H1 (cell line): ENCODE results near the gene MORN4. TPM values are rescaled to one million over a fixed set of nuclear protein-coding genes. Genes with fewer than 3 reads are reported as not detected.

Source experiments
- CTCF ChIA-PET: fragments of 300-600 bp; sonication (Branson Sonifier 250); formaldehyde crosslinking; loops from one replicate; lab custom pipeline; 2021; ENCODE audit not compliant: partially characterized antibody; lab: Charles Lee
- POLR2A ChIA-PET: fragments of 300-600 bp; sonication (Branson Sonifier 250); formaldehyde crosslinking; loops from one replicate; lab custom pipeline; 2021; ENCODE audit warnings: inconsistent platforms; ENCODE audit not compliant: partially characterized antibody; lab: Charles Lee
- DNase-seq, 2 experiments: peaks; one replicate each; pipeline versions ENCODE4 v3.0.0 to v3.0.0-alpha.2; 2010 to 2022; ENCODE audit warnings: low spot score in 2 of 2, low read depth in 1 of 2, mixed read lengths in 1 of 2
- FAIRE-seq: peaks from 2 replicates; lab custom pipeline; 2011; peaks lifted over from hg19 to GRCh38; lab: Jason Lieb, UNC
- H2AFZ ChIP-seq: 2 replicates; pipeline ENCODE4 v1.8.1; 2012; ENCODE audit warnings: low read length, inconsistent platforms
- H2AK5ac ChIP-seq: 2 replicates; pipeline ENCODE4 v1.6.1; 2013; ENCODE audit warnings: low read depth, low read length
- H2BK120ac ChIP-seq: replicated peaks from 2 replicates; pipeline ENCODE3; 2013; ENCODE audit warnings: low read depth, low read length, inconsistent platforms
- H2BK12ac ChIP-seq: 2 replicates; pipeline ENCODE4 v1.6.1; 2013; ENCODE audit warnings: low read depth, low read length
- H2BK15ac ChIP-seq: 2 replicates; pipeline ENCODE4 v1.6.1; 2013; ENCODE audit warnings: low read length
- H2BK20ac ChIP-seq: 2 replicates; pipeline ENCODE4 v1.6.1; 2013; ENCODE audit warnings: low read length
- H2BK5ac ChIP-seq: 2 replicates; pipeline ENCODE4 v1.6.1; 2013; ENCODE audit warnings: low read depth, low read length
- H3K14ac ChIP-seq: 2 replicates; pipeline ENCODE4 v1.6.1; 2013; ENCODE audit warnings: inconsistent platforms; ENCODE audit not compliant: insufficient read length
- H3K18ac ChIP-seq: 2 replicates; pipeline ENCODE4 v1.6.1; 2013; ENCODE audit warnings: low read length; ENCODE audit errors: extremely low read depth
- H3K23ac ChIP-seq: 2 replicates; pipeline ENCODE4 v1.6.1; 2013; ENCODE audit warnings: inconsistent platforms; ENCODE audit not compliant: insufficient read length
- H3K23me2 ChIP-seq: 2 replicates; pipeline ENCODE4 v1.6.1; 2013; ENCODE audit warnings: low read depth, low read length
- H3K27ac ChIP-seq: 2 replicates; pipeline ENCODE4 v1.6.1; 2011; ENCODE audit warnings: low read depth, low read length, inconsistent platforms
- H3K27me3 ChIP-seq, 4 experiments: replicated peaks in 1 of 4; 1 replicate in 1 of 4; 2 replicates in 3 of 4; pipeline versions ENCODE4 v1.6.1 to v1.8.1; 2011 to 2013; ENCODE audit warnings: low read length in 3 of 4, mild to moderate bottlenecking in 3 of 4, inconsistent platforms in 2 of 4, mixed read lengths in 2 of 4, moderate library complexity in 1 of 4; ENCODE audit not compliant: control insufficient read depth in 3 of 4, insufficient read depth in 3 of 4; ENCODE audit errors: extremely low read depth in 1 of 4
- H3K36me3 ChIP-seq, 4 experiments: 2 replicates each; pipeline versions ENCODE4 v1.6.1 to v1.8.1; 2011 to 2013; ENCODE audit warnings: mild to moderate bottlenecking in 4 of 4, low read length in 3 of 4, moderate library complexity in 2 of 4, control low read depth in 1 of 4, inconsistent platforms in 1 of 4; ENCODE audit not compliant: insufficient read depth in 4 of 4, control insufficient read depth in 2 of 4
- H3K4ac ChIP-seq: replicated peaks from 2 replicates; pipeline ENCODE3; 2013; ENCODE audit warnings: low read length, low read depth, mixed read lengths, inconsistent platforms; ENCODE audit not compliant: insufficient read length
- H3K4me1 ChIP-seq, 4 experiments: replicated peaks in 1 of 4; 1 replicate in 1 of 4; 2 replicates in 3 of 4; pipeline versions ENCODE4 v1.6.1 to v1.8.1; 2011 to 2013; ENCODE audit warnings: low read length in 3 of 4, inconsistent platforms in 2 of 4, mixed read lengths in 1 of 4; ENCODE audit not compliant: insufficient read depth in 4 of 4, control insufficient read depth in 3 of 4
- H3K4me2 ChIP-seq, 2 experiments: 2 replicates each; pipeline versions ENCODE4 v1.6.1 to v1.8.1; 2011 to 2013; ENCODE audit warnings: low read depth in 2 of 2, low read length in 2 of 2, control low read depth in 1 of 2, inconsistent platforms in 1 of 2, mild to moderate bottlenecking in 1 of 2; ENCODE audit not compliant: insufficient read depth in 1 of 2
- H3K4me3 ChIP-seq, 4 experiments: fragments of 200-600, 300-600 bp in 1 of 4; sonication (generic), shearing (Covaris generic), sonication (Bioruptor Twin) in 1 of 4; 2 replicates each; pipeline versions ENCODE4 v1.5.1 to v1.8.1; 2011 to 2016; ENCODE audit warnings: low read length in 4 of 4, low read depth in 3 of 4, control low read depth in 2 of 4, inconsistent platforms in 2 of 4, mild to moderate bottlenecking in 2 of 4, mixed read lengths in 1 of 4, moderate library complexity in 1 of 4; ENCODE audit not compliant: insufficient read depth in 2 of 4; ENCODE audit errors: extremely low read depth in 1 of 4
- H3K56ac ChIP-seq: replicated peaks from 2 replicates; pipeline ENCODE3; 2013; ENCODE audit warnings: low read depth, mild to moderate bottlenecking, mixed read lengths, low read length, inconsistent platforms; ENCODE audit not compliant: insufficient read length
- H3K79me1 ChIP-seq: 2 replicates; pipeline ENCODE4 v1.6.1; 2013; ENCODE audit warnings: low read depth, low read length, control low read depth
- H3K79me2 ChIP-seq, 2 experiments: 2 replicates each; pipeline versions ENCODE4 v1.6.1 to v1.8.1; 2012 to 2013; ENCODE audit warnings: low read length in 2 of 2, mild to moderate bottlenecking in 2 of 2, inconsistent platforms in 1 of 2; ENCODE audit not compliant: insufficient read depth in 2 of 2, control insufficient read depth in 1 of 2
- H3K9ac ChIP-seq, 4 experiments: replicated peaks in 1 of 4; 1 replicate in 1 of 4; 2 replicates in 3 of 4; pipeline versions ENCODE4 v1.6.1 to v1.8.1; 2011 to 2013; ENCODE audit warnings: low read depth in 3 of 4, low read length in 3 of 4, control low read depth in 2 of 4, mild to moderate bottlenecking in 2 of 4, moderate library complexity in 2 of 4, inconsistent platforms in 1 of 4; ENCODE audit errors: extremely low read depth in 1 of 4
- H3K9me3 ChIP-seq, 2 experiments: 2 replicates each; pipeline versions ENCODE4 v1.6.1 to v1.8.1; 2012 to 2013; ENCODE audit warnings: mild to moderate bottlenecking in 2 of 2, moderate library complexity in 2 of 2, control low read depth in 1 of 2, inconsistent platforms in 1 of 2, low read depth in 1 of 2, low read length in 1 of 2, mixed read lengths in 1 of 2; ENCODE audit not compliant: insufficient read depth in 2 of 2
- H4K20me1 ChIP-seq, 2 experiments: replicated peaks in 1 of 2; 2 replicates each; pipeline versions ENCODE3 to v1.8.1; 2011 to 2013; ENCODE audit warnings: inconsistent platforms in 2 of 2, low read length in 2 of 2, mild to moderate bottlenecking in 1 of 2; ENCODE audit not compliant: insufficient read depth in 2 of 2, control insufficient read depth in 1 of 2
- H4K5ac ChIP-seq: 2 replicates; pipeline ENCODE4 v1.6.1; 2013; ENCODE audit warnings: low read length, low read depth, mixed read lengths, inconsistent platforms; ENCODE audit not compliant: insufficient read length
- H4K8ac ChIP-seq: 2 replicates; pipeline ENCODE4 v1.8.0; 2013; ENCODE audit warnings: mild to moderate bottlenecking, moderate library complexity, low read length, inconsistent platforms; ENCODE audit not compliant: insufficient read depth; ENCODE audit errors: extremely low read depth
- H4K91ac ChIP-seq: replicated peaks from 2 replicates; pipeline ENCODE3; 2013; ENCODE audit warnings: low read length, mixed read lengths, inconsistent platforms; ENCODE audit not compliant: insufficient read length
- BCL11A ChIP-seq, 2 experiments: IDR thresholded peaks; one replicate each; pipeline ENCODE4 v1.6.1; 2011; ENCODE audit warnings: low read depth in 2 of 2, low read length in 2 of 2, mild to moderate bottlenecking in 2 of 2
- CTBP2 ChIP-seq: IDR thresholded peaks from 2 replicates; pipeline ENCODE4 v1.7.0; 2011; ENCODE audit warnings: borderline replicate concordance, mild to moderate bottlenecking, moderate library complexity, mixed read lengths, low read length; ENCODE audit not compliant: insufficient read depth, insufficient read length
- GTF2F1 ChIP-seq: IDR thresholded peaks from 2 replicates; pipeline ENCODE4 v1.6.1; 2012; ENCODE audit warnings: low read depth, low read length, improper control_type of control experiment, borderline replicate concordance
- KDM4A ChIP-seq: IDR thresholded peaks from one replicate; pipeline ENCODE4 v1.7.1; 2012; ENCODE audit warnings: low read depth, mild to moderate bottlenecking, moderate library complexity, low read length, inconsistent platforms; ENCODE audit not compliant: severe bottlenecking
- SP1 ChIP-seq: IDR thresholded peaks from 2 replicates; pipeline ENCODE4 v1.6.1; 2011; ENCODE audit warnings: low read depth, low read length
- WGBS, 2 experiments: shearing (Covaris generic) in 1 of 2; methylation state at CpG; one replicate each; pipeline versions ENCODE4 v1.1.6 to v1.1.7; 2013 to 2015; ENCODE audit warnings: low lambda C conversion rate in 2 of 2, mixed read lengths in 2 of 2, inconsistent platforms in 1 of 2, low coverage in 1 of 2, missing lambda C conversion rate in 1 of 2; ENCODE audit not compliant: insufficient replicate concordance in 2 of 2, insufficient coverage in 1 of 2, insufficient read length in 1 of 2; ENCODE audit errors: extremely low coverage in 1 of 2, missing lambda C conversion rate in 1 of 2; 5-methylcytosine and 5-hydroxymethylcytosine counted together
- polyA plus RNA-seq, 7 experiments: library from polyadenylated mRNA; depleted of rRNA in 3 of 7; stranded (reverse) in 5 of 7; unstranded in 2 of 7; fragments of >200 nt in 5 of 7; fragments of 200-250 nt in 2 of 7; gene quantifications; 1 replicate in 5 of 7; 2 replicates in 1 of 7; 4 replicates in 1 of 7; pipeline versions ENCODE4 v1.2.1 to v1.2.3, GENCODE V29; 2011 to 2013; ENCODE audit warnings: missing spikeins in 2 of 7, mixed read lengths in 2 of 7
- total RNA-seq: library from RNA; stranded (reverse); fragmentation: NEBNext Ultra II Directional; extraction: Animal tissue kit (Norgen Biotek cat#: 25700); gene quantifications from 2 replicates; pipeline ENCODE4 v1.2.1, GENCODE V29; 2021
- TF ChIP-seq, protein P1 (sequence below), 3 experiments: IDR thresholded peaks; 1 replicate in 2 of 3; 2 replicates in 1 of 3; pipeline versions ENCODE4 v1.5.1 to v1.6.1; 2011; ENCODE audit warnings: low read length in 3 of 3, mild to moderate bottlenecking in 3 of 3, inconsistent platforms in 2 of 3, low read depth in 1 of 3, moderate library complexity in 1 of 3; ENCODE audit not compliant: insufficient read depth in 1 of 3; ENCODE audit errors: control extremely low read depth in 1 of 3
- TF ChIP-seq, protein P2 (sequence below): IDR thresholded peaks from 2 replicates; pipeline ENCODE4 v1.6.1; 2011; ENCODE audit warnings: low read depth, mild to moderate bottlenecking, low read length; ENCODE audit not compliant: insufficient read depth
- TF ChIP-seq, protein P3 (sequence below): IDR thresholded peaks from 2 replicates; pipeline ENCODE4 v1.6.1; 2011; ENCODE audit warnings: low read length, improper control_type of control experiment

The MORN4 gene
- total and polyA plus RNA-seq, 2 of the 8 experiments (the other 6 are each of a cell fraction or from before 2014, with no cell fraction given): 13.6 to 22.0 TPM

- H2BK120ac ChIP-seq: no peak overlapping the region
- no peak overlapping the region for H3K4ac ChIP-seq
- no peak overlapping the region for H2BK20ac ChIP-seq
- no peak overlapping the region for H3K27ac ChIP-seq
- no peak overlapping the region for H4K91ac ChIP-seq
- H2BK15ac ChIP-seq: no peak overlapping the region
- FAIRE-seq (no peak), DNase-seq (no peak)
- no peak overlapping the region for H3K23ac ChIP-seq
- H3K4me2 ChIP-seq: no peak overlapping the region
- H4K20me1 ChIP-seq: peaks cover 0 to 10% of the 10 kb centered on the region in 2 experiments
- peaks cover 8% of the 10 kb centered on the region for H3K79me1 ChIP-seq
- no peak overlapping the region for H3K18ac ChIP-seq
- no peaks in the 10 kb centered on the region for H3K9me3 ChIP-seq
- ChIA-PET POLR2A (interaction anchor here (0.6 kb wide), 1 partner anchor 9 kb away, joined by 3 read pairs; no protein-coding TSS in a partner anchor), CTCF (interaction anchor here (1.3 kb wide), 1 partner anchor 30 kb away, joined by 3 read pairs; no protein-coding TSS in a partner anchor)
- H4K8ac ChIP-seq: no peak overlapping the region
- no peak overlapping the region for H3K56ac ChIP-seq
- no peak overlapping the region for H4K5ac ChIP-seq
- H2AK5ac ChIP-seq: no peak overlapping the region
- H3K4me3 ChIP-seq: no peak overlapping the region
- H3K79me2 ChIP-seq: peaks cover 0 to 53% of the 10 kb centered on the region in 2 experiments; a peak in 2 of 4 replicates
- no peak overlapping the region for H2BK5ac ChIP-seq
- WGBS, 2 experiments: 91% methylated on average over 4 of the region's 4 CpGs; no CpG with 5 or more reads in 1 of the 2 experiments
- no peak overlapping the region for H3K14ac ChIP-seq
- no peak overlapping the region for H2AFZ ChIP-seq
- H3K36me3 ChIP-seq: peaks cover 0 to 14% (median 9%) of the 10 kb centered on the region in 4 experiments; a peak in 6 of 8 replicates
- H3K23me2 ChIP-seq: peaks cover 5% of the 10 kb centered on the region
- no peak overlapping the region for H3K9ac ChIP-seq
- peaks cover 8 to 18% (median 11%) of the 10 kb centered on the region in 4 experiments; a peak in 6 of 7 replicates for H3K4me1 ChIP-seq
- H2BK12ac ChIP-seq: no peak overlapping the region
- H3K27me3 ChIP-seq: no peaks in the 10 kb centered on the region
- TF ChIP-seq BCL11A (IDR thresholded peaks at IDR 0.05; ENCODE audit: low read depth in 2 of 2, low read length in 2 of 2): no peak
- no peak for TF ChIP-seq CTBP2
- no peak for TF ChIP-seq SP1
- TF ChIP-seq, protein P1, sequence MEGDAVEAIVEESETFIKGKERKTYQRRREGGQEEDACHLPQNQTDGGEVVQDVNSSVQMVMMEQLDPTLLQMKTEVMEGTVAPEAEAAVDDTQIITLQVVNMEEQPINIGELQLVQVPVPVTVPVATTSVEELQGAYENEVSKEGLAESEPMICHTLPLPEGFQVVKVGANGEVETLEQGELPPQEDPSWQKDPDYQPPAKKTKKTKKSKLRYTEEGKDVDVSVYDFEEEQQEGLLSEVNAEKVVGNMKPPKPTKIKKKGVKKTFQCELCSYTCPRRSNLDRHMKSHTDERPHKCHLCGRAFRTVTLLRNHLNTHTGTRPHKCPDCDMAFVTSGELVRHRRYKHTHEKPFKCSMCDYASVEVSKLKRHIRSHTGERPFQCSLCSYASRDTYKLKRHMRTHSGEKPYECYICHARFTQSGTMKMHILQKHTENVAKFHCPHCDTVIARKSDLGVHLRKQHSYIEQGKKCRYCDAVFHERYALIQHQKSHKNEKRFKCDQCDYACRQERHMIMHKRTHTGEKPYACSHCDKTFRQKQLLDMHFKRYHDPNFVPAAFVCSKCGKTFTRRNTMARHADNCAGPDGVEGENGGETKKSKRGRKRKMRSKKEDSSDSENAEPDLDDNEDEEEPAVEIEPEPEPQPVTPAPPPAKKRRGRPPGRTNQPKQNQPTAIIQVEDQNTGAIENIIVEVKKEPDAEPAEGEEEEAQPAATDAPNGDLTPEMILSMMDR (IDR thresholded peaks at IDR 0.05; ENCODE audit: control extremely low read depth in 1 of 3, insufficient read depth in 1 of 3, low read depth in 1 of 3, low read length in 3 of 3): no peak
- TF ChIP-seq, protein P2, sequence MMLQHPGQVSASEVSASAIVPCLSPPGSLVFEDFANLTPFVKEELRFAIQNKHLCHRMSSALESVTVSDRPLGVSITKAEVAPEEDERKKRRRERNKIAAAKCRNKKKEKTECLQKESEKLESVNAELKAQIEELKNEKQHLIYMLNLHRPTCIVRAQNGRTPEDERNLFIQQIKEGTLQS: no peak
- TF ChIP-seq, protein P3, sequence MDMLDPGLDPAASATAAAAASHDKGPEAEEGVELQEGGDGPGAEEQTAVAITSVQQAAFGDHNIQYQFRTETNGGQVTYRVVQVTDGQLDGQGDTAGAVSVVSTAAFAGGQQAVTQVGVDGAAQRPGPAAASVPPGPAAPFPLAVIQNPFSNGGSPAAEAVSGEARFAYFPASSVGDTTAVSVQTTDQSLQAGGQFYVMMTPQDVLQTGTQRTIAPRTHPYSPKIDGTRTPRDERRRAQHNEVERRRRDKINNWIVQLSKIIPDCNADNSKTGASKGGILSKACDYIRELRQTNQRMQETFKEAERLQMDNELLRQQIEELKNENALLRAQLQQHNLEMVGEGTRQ: no peak
- no peak for TF ChIP-seq KDM4A
- TF ChIP-seq GTF2F1: no peak
Observed at GRCh38 chr10:97644936-97645335, 11.6 kb upstream of the MORN4 start.
